Small intestine (tissue), 7 donors: ENCODE results near the gene MED12L. TPM values are rescaled to one million over a fixed set of nuclear protein-coding genes. Genes with fewer than 3 reads are reported as not detected.
A peak's percentile ranks its signal among the peaks of the same experiment; 100 is the strongest.
"Not testable (repeated sequence)": the region's sequence is repeated elsewhere in the genome, so short reads cannot be mapped to it uniquely, and the experiment has no call there.

ENCODE experiments used
- DNase-seq, 2 donors: peaks; one replicate each; pipeline versions ENCODE4 v3.0.0 to v3.0.0-alpha.2; 2013
- FAIRE-seq: peaks from 2 replicates; lab custom pipeline; 2012; peaks lifted over from hg19 to GRCh38; lab: Jason Lieb, UNC
- H3K27ac ChIP-seq, 3 donors: one replicate each; pipeline ENCODE4 v1.5.1; 2013; ENCODE audit warnings: low read length in 2 of 3, mild to moderate bottlenecking in 2 of 3, control low read depth in 1 of 3, inconsistent platforms in 1 of 3, low read depth in 1 of 3, moderate library complexity in 1 of 3
- H3K27me3 ChIP-seq, 3 donors: one replicate each; pipeline ENCODE4 v1.6.1; 2013; ENCODE audit warnings: low read length in 3 of 3, inconsistent platforms in 1 of 3; ENCODE audit not compliant: control insufficient read depth in 3 of 3, insufficient read depth in 3 of 3
- H3K36me3 ChIP-seq, 3 donors: one replicate each; pipeline ENCODE4 v1.6.1; 2013; ENCODE audit warnings: low read length in 3 of 3, inconsistent platforms in 1 of 3, low read depth in 1 of 3, mild to moderate bottlenecking in 1 of 3, moderate library complexity in 1 of 3; ENCODE audit not compliant: control insufficient read depth in 3 of 3, insufficient read depth in 2 of 3
- H3K4me1 ChIP-seq, 3 donors: one replicate each; pipeline ENCODE4 v1.6.1; 2013; ENCODE audit warnings: low read length in 2 of 3, inconsistent platforms in 1 of 3, low read depth in 1 of 3, mild to moderate bottlenecking in 1 of 3, moderate library complexity in 1 of 3; ENCODE audit not compliant: control insufficient read depth in 3 of 3, insufficient read depth in 2 of 3
- H3K4me3 ChIP-seq, 3 donors: one replicate each; pipeline ENCODE4 v1.5.1; 2013; ENCODE audit warnings: low read length in 3 of 3, control low read depth in 1 of 3, inconsistent platforms in 1 of 3, low read depth in 1 of 3, mild to moderate bottlenecking in 1 of 3, moderate library complexity in 1 of 3
- H3K9me3 ChIP-seq, 2 donors: one replicate each; pipeline ENCODE4 v1.6.1; 2013; ENCODE audit warnings: low read depth in 1 of 2, low read length in 1 of 2; ENCODE audit not compliant: control insufficient read depth in 2 of 2, insufficient read depth in 1 of 2
- WGBS, 3 donors: extraction: QIAGEN DNeasy Blood & Tissue Kit; methylation state at CpG; one replicate each; pipeline ENCODE4 v1.1.7; 2013; 5-methylcytosine and 5-hydroxymethylcytosine counted together
- polyA plus RNA-seq, 4 donors: library from polyadenylated mRNA; stranded (reverse) in 3 of 4; unstranded in 1 of 4; fragments of 200-250 nt in 3 of 4; fragments of 120-200 nt in 1 of 4; gene quantifications; one replicate each; pipeline versions ENCODE4 v1.2.1 to v1.2.3, GENCODE V29; 2013
- donor health status: healthy with polysubstance abuse.
- donor health status: control.
- donor health status: control.
- donor health status: Bipolar disorder and iron deficiency.
- donor health status: healthy.

MED12L gene
- polyA plus RNA-seq, 4 donors = 0.16 to 2.4 (median 0.36) TPM

DNA sequence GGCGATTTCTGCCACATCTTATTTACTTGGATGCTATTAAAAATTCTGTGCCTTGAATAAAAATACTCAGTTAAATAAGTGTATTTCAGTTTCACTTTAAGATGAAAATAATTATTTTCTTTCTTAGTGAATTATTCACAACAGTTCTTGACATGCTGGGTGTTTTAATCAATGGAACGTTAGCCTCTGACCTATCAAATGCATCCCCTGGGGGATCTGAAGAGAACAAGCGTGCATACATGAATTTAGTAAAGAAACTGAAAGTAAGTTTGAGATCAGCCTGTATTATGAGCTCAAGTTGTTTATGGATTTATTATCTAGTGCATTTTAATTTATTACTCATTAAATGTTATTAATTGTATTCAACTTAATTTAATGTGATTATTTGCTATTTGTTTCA is 298.5 kb downstream of the MED12L start:
- H3K36me3 ChIP-seq = peaks cover 0 to 5% (median 0%) of the 10 kb centered on the region in 3 donors
- peaks cover 2 to 16% (median 3%) of the 10 kb centered on the region in 3 donors for H3K4me1 ChIP-seq
- 20 to 23% (median 20%) methylated on average over 3 of the region's 3 CpGs for WGBS, 3 donors
- peak overlapping the region in 2 of 3 donors; percentile 8 to 72 for H3K27ac ChIP-seq
- FAIRE-seq (no peak), DNase-seq (peak in 1 of 2 donors; percentile 37)
- H3K4me3 ChIP-seq = no peak overlapping the region
- no peaks in the 10 kb centered on the region for H3K9me3 ChIP-seq
- H3K27me3 ChIP-seq = no peaks in the 10 kb centered on the region

DNA sequence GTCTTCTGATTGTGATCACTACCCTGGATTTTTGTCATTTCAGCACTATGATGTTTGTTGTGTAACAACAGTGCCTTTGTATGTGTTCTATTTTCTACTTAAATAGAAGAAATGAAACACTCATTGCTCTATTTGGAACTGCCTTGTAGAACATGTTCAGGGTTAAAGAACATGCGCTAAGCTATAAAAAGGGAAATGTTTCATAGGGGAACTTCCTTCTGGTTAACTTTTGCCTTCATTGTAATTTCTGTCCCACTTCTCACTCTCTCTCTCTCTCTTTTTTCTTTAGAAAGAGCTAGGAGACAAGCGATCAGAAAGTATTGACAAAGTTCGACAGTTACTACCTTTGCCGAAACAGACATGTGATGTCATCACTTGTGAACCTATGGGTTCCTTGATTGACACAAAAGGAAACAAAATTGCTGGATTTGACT is 299.3 kb downstream of the MED12L start, which contains the start of gene P2RY12:
Gene P2RY12, minus strand, starts transcription at position 13 of the 434 bp plus-strand sequence. CDS start 45,908 bp downstream, outside the sequence.
- peak within 1 kb of the TSS; percentile 29 to 72 (median 41) for H3K27ac ChIP-seq
- H3K36me3 ChIP-seq = peaks cover 0 to 5% (median 0%) of the 10 kb centered on the region in 3 donors
- FAIRE-seq (no peak), DNase-seq (peak; percentile 4 to 6)
- WGBS, 3 donors = 76 to 83% (median 79%) methylated on average over 4 of the region's 4 CpGs
- H3K9me3 ChIP-seq = no peaks in the 10 kb centered on the region
- H3K27me3 ChIP-seq = no peaks in the 10 kb centered on the region
- no peak within 1 kb of the TSS for H3K4me3 ChIP-seq
- H3K4me1 ChIP-seq = peaks cover 2 to 16% (median 3%) of the 10 kb centered on the region in 3 donors

GRCh38 chr3:151386056-151386455 is 300.6 kb downstream of the MED12L start:
- FAIRE-seq (no peak), DNase-seq (no peak)
- WGBS, 3 donors = 81 to 97% (median 94%) methylated on average over 4 of the region's 4 CpGs
- no peaks in the 10 kb centered on the region for H3K9me3 ChIP-seq
- no peak overlapping the region for H3K4me3 ChIP-seq
- peaks cover 2 to 16% (median 3%) of the 10 kb centered on the region in 3 donors for H3K4me1 ChIP-seq
- H3K27ac ChIP-seq = no peak overlapping the region
- H3K36me3 ChIP-seq = peaks cover 0 to 7% (median 0%) of the 10 kb centered on the region in 3 donors
- no peaks in the 10 kb centered on the region for H3K27me3 ChIP-seq

GRCh38 chr3:151387432-151387831 is 302.0 kb downstream of the MED12L start:
- H3K27me3 ChIP-seq = no peaks in the 10 kb centered on the region
- no peak for DNase-seq
- no peak overlapping the region for H3K27ac ChIP-seq
- no peak overlapping the region for H3K4me3 ChIP-seq
- H3K36me3 ChIP-seq = peaks cover 0 to 7% (median 0%) of the 10 kb centered on the region in 3 donors
- FAIRE-seq = no peak
- H3K9me3 ChIP-seq = no peaks in the 10 kb centered on the region
- H3K4me1 ChIP-seq = peaks cover 2 to 12% (median 3%) of the 10 kb centered on the region in 3 donors
- 84 to 93% (median 91%) methylated on average over 5 of the region's 5 CpGs for WGBS, 3 donors

GRCh38 chr3:151387842-151388241 is 302.4 kb downstream of the MED12L start:
- FAIRE-seq (no peak), DNase-seq (no peak)
- Histone ChIP-seq H3K36me3 (peaks cover 0 to 7% (median 0%) of the 10 kb centered on the region in 3 donors), H3K27me3 (no peaks in the 10 kb centered on the region), H3K4me1 (peaks cover 2 to 8% (median 3%) of the 10 kb centered on the region in 3 donors), H3K4me3 (no peak overlapping the region), H3K27ac (no peak overlapping the region), H3K9me3 (no peaks in the 10 kb centered on the region)
- WGBS, 3 donors = 82 to 92% (median 86%) methylated on average over 9 of the region's 9 CpGs

DNA sequence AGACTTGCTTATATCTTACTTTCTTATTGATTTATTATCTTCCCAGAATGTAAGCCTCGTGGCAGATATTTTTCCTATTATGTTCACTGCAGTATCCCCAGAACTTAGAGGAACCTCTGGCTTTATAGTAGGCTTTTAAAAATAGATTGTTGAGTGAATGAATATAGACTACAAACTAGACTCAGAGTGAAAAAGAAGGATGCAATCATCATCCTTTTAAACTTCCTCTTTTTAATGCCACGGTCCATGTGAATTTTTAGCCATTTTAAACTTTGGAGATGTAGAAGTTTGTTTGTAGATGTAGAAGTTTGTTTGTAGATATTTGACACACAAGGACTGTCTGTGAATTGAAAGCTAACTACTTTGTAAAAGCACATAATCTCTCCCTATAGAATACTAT is 306.3 kb downstream of the MED12L start:
- FAIRE-seq (no peak), DNase-seq (no peak)
- H3K9me3 ChIP-seq = no peaks in the 10 kb centered on the region
- H3K36me3 ChIP-seq = peaks cover 0 to 13% (median 0%) of the 10 kb centered on the region in 3 donors
- H3K27me3 ChIP-seq = no peaks in the 10 kb centered on the region
- no peaks in the 10 kb centered on the region for H3K4me1 ChIP-seq
- WGBS, 3 donors = 56 to 83% (median 74%) methylated on average over 2 of the region's 2 CpGs
- no peak overlapping the region for H3K27ac ChIP-seq
- no peak overlapping the region for H3K4me3 ChIP-seq

DNA sequence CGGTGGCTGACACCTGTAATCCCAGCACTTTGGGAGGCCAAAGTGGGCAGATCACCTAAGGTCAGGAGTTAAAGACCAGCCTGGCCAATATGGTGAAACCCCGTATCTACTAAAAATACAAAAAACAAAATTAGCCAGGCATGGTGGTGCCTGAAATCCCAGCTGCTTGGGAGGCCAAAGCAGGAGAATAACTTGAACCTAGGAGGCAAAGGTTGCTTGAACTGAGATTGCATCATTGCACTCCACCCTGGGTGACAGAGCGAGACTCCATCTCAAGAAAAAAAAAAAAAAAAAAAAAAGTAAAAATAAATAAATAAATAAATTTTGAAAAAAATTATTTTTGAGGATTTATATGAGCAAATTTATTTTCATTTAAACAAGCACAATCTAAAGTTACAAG is 306.7 kb downstream of the MED12L start:
- H3K27ac ChIP-seq, H3K4me3 ChIP-seq, H3K27me3 ChIP-seq, H3K4me1 ChIP-seq, FAIRE-seq, H3K9me3 ChIP-seq: not testable (repeated sequence)
- DNase-seq = peak; percentile 56 to 63
- WGBS, 3 donors = 75 to 92% (median 85%) methylated on average over 3 of the region's 3 CpGs
- H3K36me3 ChIP-seq = peaks cover 0 to 13% (median 0%) of the 10 kb centered on the region in 3 donors

DNA sequence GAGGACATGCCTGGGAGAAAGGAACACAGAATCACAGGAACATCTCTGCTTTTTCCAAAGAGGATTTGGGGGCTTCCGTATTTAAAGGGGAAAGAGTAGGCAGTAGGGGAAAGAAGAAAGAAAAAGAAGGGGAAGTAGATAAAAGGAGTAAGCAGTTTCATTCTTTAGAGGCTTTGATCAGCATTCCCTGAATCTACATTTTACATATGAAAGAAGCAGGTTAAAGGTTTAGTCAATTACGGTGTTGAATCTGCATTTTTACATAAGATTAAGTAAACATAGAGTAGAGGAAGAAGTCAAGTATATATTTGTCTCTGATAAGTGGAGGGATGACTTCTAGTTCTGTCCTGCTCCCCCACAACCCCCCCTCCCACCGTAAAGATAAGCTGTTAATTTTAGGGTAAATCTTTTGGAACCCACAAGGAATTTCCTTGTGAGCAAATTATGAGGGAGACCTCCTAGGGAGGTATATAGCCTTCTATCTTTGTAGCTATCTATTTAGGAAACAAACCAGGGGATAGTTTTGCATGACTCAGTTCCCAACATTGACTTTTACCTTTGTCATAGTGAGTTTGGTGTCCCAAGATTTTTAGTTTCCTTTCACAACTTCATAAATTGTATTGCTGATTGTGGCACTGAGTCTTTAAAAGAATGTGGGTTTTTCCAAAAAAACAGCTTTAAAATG is 307.8 kb downstream of the MED12L start:
- DNase-seq (no peak), FAIRE-seq (no peak)
- Histone ChIP-seq H3K9me3 (no peaks in the 10 kb centered on the region), H3K36me3 (peaks cover 0 to 8% (median 0%) of the 10 kb centered on the region in 3 donors), H3K4me1 (no peaks in the 10 kb centered on the region), H3K27me3 (no peaks in the 10 kb centered on the region), H3K4me3 (no peak overlapping the region), H3K27ac (no peak overlapping the region)
- WGBS, 3 donors = 56 to 83% (median 67%) methylated on average over 3 of the region's 3 CpGs
